Transverse colon (tissue), 4 donors: ENCODE data around the gene ST8SIA6.

Experiments used
- CTCF ChIP-seq, 5 experiments: fragments of 200-600 bp in 3 of 5; fragments of 450-650 bp in 2 of 5; sonication (generic) in 3 of 5; IDR thresholded peaks; 1 replicate in 2 of 5; 2 replicates in 3 of 5; pipeline ENCODE4 v1.5.1; 2016 to 2017; ENCODE audit warnings: antibody characterized with exemption in 5 of 5, inconsistent platforms in 3 of 5, mild to moderate bottlenecking in 2 of 5, moderate library complexity in 1 of 5
- EP300 ChIP-seq: sonication (generic); formaldehyde crosslinking; IDR thresholded peaks from one replicate; pipeline ENCODE4 v1.6.1; 2017; ENCODE audit warnings: antibody characterized with exemption, low read depth
- POLR2A ChIP-seq: fragments of 450-650 bp; IDR thresholded peaks from one replicate; pipeline ENCODE4 v1.6.1; 2016; ENCODE audit warnings: antibody characterized with exemption, mild to moderate bottlenecking, moderate library complexity
- POLR2AphosphoS5 ChIP-seq, 3 donors: sonication (generic); formaldehyde crosslinking; IDR thresholded peaks; one replicate each; pipeline ENCODE4 v1.6.1; 2016; ENCODE audit warnings: antibody characterized with exemption in 3 of 3

GRCh38 chr10:17465328-17466125 is 11.1 kb upstream of the ST8SIA6 start:
- TF ChIP-seq POLR2A (no peak), CTCF (IDR thresholded peaks at IDR 0.05) (no peak), POLR2AphosphoS5 (IDR thresholded peaks at IDR 0.05) (no peak), EP300 (no peak)
